ENCODE data around the gene C3orf52. TPM values are rescaled to one million over a fixed set of nuclear protein-coding genes. Genes with fewer than 3 reads are reported as not detected.

The C3orf52 gene
- total RNA-seq, 1 experiment from 2014 or later, result 14.3 TPM

DNA sequence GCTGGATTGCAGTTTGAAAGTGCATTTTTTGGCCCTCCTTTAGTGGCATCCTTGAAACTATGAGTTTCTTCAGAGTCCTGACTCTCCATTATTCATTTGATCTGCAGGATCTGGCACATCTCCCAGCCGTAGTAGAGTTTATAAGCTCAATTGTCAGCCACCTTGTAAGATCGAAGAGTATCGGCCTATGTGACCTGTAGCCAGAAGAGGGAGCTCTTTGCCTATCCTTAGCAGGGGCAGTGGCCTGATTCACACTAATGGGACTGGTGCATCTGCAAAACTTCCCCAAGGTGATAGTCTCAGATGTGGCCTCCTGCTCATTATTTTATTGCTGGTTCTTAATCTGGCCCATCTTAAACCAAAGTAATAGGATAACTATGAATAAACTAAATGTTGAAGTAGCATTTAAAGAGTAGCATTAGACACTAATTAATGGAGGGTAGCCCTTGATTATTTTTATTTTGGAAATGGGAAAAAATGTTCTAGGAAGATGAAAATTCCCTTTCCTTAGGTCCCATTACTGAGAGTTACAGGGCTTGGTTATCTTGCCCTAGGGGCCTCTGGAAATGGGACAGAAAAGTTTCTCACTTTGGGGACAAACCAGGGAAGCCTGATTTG, 25.7 kb downstream of the C3orf52 start:
- Mint-ChIP-seq H3K36me3 (peaks cover 13% of the 10 kb centered on the region), H3K27me3 (ENCODE audit: low read depth) (no peaks in the 10 kb centered on the region), H3K27ac (0 out of 2 replicates have a peak overlapping the region, but pooled peaks have one; percentile 43), H3K4me3 (no peak overlapping the region), H3K4me1 (peaks cover 11% of the 10 kb centered on the region), H3K9me3 (no peaks in the 10 kb centered on the region)
- ChIA-PET POLR2A (interaction anchor here (0.5 to 1.1 kb wide), 4 partner anchors 144 to 450 kb away, joined by 3 read pairs; partner anchors contain the start of genes ATG3, SLC35A5 and SLC9C1), CTCF (interaction anchor here (0.5 to 1.8 kb wide), 73 partner anchors 9 to 892 kb away, joined by 3 to 73 read pairs (median 4); partner anchors contain the start of genes ABHD10, ATG3, C3orf52 and CD200)
- TF ChIP-seq HMGA2 (CRISPR knock-in tag; IDR thresholded peaks at IDR 0.05), result no peak
- no peak for TF ChIP-seq GABPB1 (CRISPR knock-in tag; IDR thresholded peaks at IDR 0.05)
- no peak for TF ChIP-seq NFYB (CRISPR knock-in tag; conservative IDR thresholded peaks at IDR 0.05; ENCODE audit: low read depth)
- TF ChIP-seq, protein P1, sequence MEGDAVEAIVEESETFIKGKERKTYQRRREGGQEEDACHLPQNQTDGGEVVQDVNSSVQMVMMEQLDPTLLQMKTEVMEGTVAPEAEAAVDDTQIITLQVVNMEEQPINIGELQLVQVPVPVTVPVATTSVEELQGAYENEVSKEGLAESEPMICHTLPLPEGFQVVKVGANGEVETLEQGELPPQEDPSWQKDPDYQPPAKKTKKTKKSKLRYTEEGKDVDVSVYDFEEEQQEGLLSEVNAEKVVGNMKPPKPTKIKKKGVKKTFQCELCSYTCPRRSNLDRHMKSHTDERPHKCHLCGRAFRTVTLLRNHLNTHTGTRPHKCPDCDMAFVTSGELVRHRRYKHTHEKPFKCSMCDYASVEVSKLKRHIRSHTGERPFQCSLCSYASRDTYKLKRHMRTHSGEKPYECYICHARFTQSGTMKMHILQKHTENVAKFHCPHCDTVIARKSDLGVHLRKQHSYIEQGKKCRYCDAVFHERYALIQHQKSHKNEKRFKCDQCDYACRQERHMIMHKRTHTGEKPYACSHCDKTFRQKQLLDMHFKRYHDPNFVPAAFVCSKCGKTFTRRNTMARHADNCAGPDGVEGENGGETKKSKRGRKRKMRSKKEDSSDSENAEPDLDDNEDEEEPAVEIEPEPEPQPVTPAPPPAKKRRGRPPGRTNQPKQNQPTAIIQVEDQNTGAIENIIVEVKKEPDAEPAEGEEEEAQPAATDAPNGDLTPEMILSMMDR (IDR thresholded peaks at IDR 0.05), result peak; percentile 76
- TF ChIP-seq, protein P2, sequence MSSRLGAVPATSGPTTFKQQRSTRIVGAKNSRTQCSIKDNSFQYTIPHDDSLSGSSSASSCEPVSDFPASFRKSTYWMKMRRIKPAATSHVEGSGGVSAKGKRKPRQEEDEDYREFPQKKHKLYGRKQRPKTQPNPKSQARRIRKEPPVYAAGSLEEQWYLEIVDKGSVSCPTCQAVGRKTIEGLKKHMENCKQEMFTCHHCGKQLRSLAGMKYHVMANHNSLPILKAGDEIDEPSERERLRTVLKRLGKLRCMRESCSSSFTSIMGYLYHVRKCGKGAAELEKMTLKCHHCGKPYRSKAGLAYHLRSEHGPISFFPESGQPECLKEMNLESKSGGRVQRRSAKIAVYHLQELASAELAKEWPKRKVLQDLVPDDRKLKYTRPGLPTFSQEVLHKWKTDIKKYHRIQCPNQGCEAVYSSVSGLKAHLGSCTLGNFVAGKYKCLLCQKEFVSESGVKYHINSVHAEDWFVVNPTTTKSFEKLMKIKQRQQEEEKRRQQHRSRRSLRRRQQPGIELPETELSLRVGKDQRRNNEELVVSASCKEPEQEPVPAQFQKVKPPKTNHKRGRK (CRISPR knock-in tag; IDR thresholded peaks at IDR 0.05; ENCODE audit: borderline replicate concordance), result no peak
- ATAC-seq (peak; percentile 98), DNase-seq (ENCODE audit: low spot score) (peak; percentile 63)

DNA sequence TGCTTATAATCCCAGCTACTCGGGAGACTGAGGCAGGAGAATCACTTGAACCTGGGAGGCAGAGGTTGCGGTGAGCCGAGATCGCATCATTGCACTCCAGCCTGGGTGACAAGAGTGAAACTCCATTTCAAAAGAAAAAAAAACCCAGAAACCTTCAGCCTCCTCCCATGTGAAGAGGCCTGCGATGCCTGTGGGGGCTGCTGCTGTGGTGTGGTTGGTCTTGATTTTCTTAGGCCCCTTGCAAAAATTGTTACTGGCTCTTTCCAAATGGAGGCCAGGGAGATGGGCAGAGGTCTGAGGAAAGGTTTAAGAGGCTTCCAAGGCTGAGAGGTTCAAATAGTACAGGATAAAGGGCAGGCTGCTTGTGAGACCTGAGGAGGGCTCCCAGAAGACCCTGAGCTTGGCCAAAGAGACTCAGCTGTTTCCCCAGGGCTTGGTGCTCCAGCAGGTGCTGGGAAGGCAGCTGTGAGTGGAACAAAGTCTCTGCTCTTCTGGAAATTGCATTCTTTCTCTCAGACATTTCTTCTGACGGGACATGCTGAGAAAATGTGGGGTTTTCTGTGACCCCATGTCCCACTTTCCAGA, 28.5 kb downstream of the C3orf52 start:
- H3K9me3 Mint-ChIP-seq, result no peaks in the 10 kb centered on the region
- ChIA-PET POLR2A (no interaction called here), CTCF (no interaction called here)
- H3K36me3 Mint-ChIP-seq, result peaks cover 22% of the 10 kb centered on the region
- no peak for TF ChIP-seq GABPB1 (CRISPR knock-in tag; IDR thresholded peaks at IDR 0.05)
- no peak for TF ChIP-seq FOXK1 (CRISPR knock-in tag; IDR thresholded peaks at IDR 0.05)
- no peaks in the 10 kb centered on the region for H3K27me3 Mint-ChIP-seq (ENCODE audit: low read depth)
- no peak for DNase-seq (ENCODE audit: low spot score)
- H3K4me3 Mint-ChIP-seq, result no peak overlapping the region
- no peak for ATAC-seq
- peaks cover 19% of the 10 kb centered on the region for H3K4me1 Mint-ChIP-seq
- no peak overlapping the region for H3K27ac Mint-ChIP-seq

DNA sequence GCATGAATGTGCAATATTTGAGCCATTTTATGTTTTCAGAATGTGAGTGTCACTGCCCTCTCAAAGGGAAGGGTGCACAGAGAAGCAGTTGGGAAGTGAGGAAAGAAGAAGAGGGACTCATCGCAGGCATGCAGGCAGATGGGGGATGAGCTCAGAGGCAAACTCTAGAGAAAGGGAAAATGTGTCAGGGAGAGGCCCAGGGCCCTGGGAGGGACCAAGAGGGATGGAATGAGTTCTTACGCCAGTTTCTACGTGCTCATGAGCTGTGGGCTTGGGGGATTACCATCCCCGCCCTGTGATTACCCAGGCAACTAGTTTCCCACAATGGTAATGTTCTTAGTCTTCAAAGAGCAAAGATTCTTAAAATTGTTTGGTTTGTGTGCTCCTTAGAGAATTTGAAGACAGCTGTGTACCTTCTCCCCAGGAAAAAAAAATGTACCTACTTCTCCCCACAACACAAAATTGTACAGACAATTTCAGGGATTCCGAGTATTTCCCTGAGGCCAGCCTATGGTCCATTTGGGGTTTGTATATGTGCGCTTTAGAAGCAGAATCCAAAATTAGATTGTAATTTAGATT, 29.1 kb downstream of the C3orf52 start:
- ChIA-PET CTCF (no interaction called here), POLR2A (no interaction called here)
- no peak for TF ChIP-seq ZNF317 (CRISPR knock-in tag; IDR thresholded peaks at IDR 0.05; ENCODE audit: borderline replicate concordance, low read depth)
- TF ChIP-seq, protein P1 (IDR thresholded peaks at IDR 0.05), result no peak
- TF ChIP-seq ESRRA (CRISPR knock-in tag; IDR thresholded peaks at IDR 0.05; ENCODE audit: borderline replicate concordance), result no peak
- TF ChIP-seq TEAD4 (CRISPR knock-in tag; IDR thresholded peaks at IDR 0.05), result no peak
- TF ChIP-seq, protein P3, sequence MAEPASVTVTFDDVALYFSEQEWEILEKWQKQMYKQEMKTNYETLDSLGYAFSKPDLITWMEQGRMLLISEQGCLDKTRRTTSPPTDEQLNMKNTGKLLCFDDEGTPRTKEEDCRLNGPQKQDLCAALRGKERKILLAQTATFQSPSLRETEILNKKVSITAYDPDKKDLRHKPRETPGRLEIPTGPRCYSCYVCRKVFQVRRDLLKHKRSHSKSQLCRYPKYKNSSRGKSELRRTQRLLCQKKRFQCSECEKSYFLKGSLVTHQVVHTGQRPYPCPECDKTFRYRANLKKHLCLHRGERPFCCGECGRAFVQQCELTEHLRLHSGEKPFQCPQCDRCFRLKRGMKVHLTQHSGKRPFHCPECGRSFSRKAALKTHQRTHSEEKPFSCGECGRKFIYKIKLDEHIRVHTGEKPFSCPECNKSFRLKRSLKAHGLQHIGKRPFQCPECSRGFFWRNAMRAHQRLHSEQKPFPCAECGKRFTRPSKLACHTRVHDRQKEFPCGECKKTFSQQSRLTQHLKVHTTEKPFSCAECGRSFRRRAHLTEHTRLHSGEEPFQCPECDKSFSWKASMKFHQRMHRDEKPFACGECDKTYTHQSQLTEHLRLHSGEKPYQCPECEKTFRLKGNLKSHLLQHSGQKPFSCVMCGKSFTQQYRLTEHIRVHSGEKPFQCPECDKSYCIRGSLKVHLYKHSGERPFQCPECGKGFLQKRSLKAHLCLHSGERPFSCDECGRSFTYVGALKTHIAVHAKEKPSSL (CRISPR knock-in tag; conservative IDR thresholded peaks at IDR 0.05), result no peak
- no peak for TF ChIP-seq AFF4 (CRISPR knock-in tag; IDR thresholded peaks at IDR 0.05; ENCODE audit: borderline replicate concordance)
- TF ChIP-seq RORB (CRISPR knock-in tag; IDR thresholded peaks at IDR 0.05), result no peak
- no peak for TF ChIP-seq SMAD3 (CRISPR knock-in tag; IDR thresholded peaks at IDR 0.05; ENCODE audit: borderline replicate concordance)
- DNase-seq (ENCODE audit: low spot score) (no peak), ATAC-seq (no peak)
- Mint-ChIP-seq H3K27me3 (ENCODE audit: low read depth) (no peaks in the 10 kb centered on the region), H3K9me3 (no peaks in the 10 kb centered on the region), H3K27ac (no peak overlapping the region), H3K4me3 (no peak overlapping the region), H3K4me1 (peaks cover 22% of the 10 kb centered on the region), H3K36me3 (peaks cover 22% of the 10 kb centered on the region)

All from WTC11 (cell line).